ENCODE data around the gene PCDH18.

- TF ChIP-seq POLR2AphosphoS5 (IDR thresholded peaks at IDR 0.05; ENCODE audit: low read depth, low read length): no peak
- no peak for TF ChIP-seq POLR2A (IDR thresholded peaks at IDR 0.05; ENCODE audit: low read depth, low read length)
- TF ChIP-seq TAF1 (IDR thresholded peaks at IDR 0.05; ENCODE audit: borderline replicate concordance, low read depth, low read length): no peak
These were observed 3.6 kb downstream of the PCDH18 start for GRCh38 chr4:137528673-137529072.
